AG04450 (cell line): ENCODE measurements around the gene IFNA2. TPM values are rescaled to one million over a fixed set of nuclear protein-coding genes. Genes with fewer than 3 reads are reported as not detected.
"Not testable (repeated sequence)": the region's sequence is repeated elsewhere in the genome, so short reads cannot be mapped to it uniquely, and the experiment has no call there.

Source experiments
- CTCF ChIA-PET: fragments of 300-600, 350-600 bp; formaldehyde crosslinking; extraction: SDS; loops from one replicate; lab custom pipeline; 2022; ENCODE audit warnings: antibody characterized with exemption, inconsistent platforms; lab: Charles Lee
- POLR2A ChIA-PET: fragments of 350-600 bp; formaldehyde crosslinking; extraction: SDS; loops from one replicate; lab custom pipeline; 2021; ENCODE audit warnings: antibody characterized with exemption, inconsistent platforms; lab: Yijun Ruan, JAX
- DNase-seq: peaks from one replicate; pipeline ENCODE4 v3.0.0-alpha.2; 2011; ENCODE audit warnings: low read depth, low spot score
- H3K27ac ChIP-seq: one replicate; pipeline ENCODE4 v1.5.1; 2012; ENCODE audit warnings: low read depth, low read length, control low read depth
- H3K27me3 ChIP-seq: one replicate; pipeline ENCODE4 v1.6.0; 2012; ENCODE audit warnings: low read length; ENCODE audit not compliant: control insufficient read depth, insufficient read depth
- H3K4me3 ChIP-seq: 2 replicates; pipeline ENCODE4 v1.5.1; 2011; ENCODE audit warnings: mild to moderate bottlenecking, low read depth, low read length, control low read depth
- H3K9me3 ChIP-seq: 2 replicates; pipeline ENCODE4 v1.5.1; 2012; ENCODE audit warnings: low read length; ENCODE audit not compliant: control insufficient read depth, insufficient read depth
- CTCF ChIP-seq: IDR thresholded peaks from 2 replicates; pipeline ENCODE4 v1.5.1; 2011; ENCODE audit warnings: low read depth, low read length, control low read depth, inconsistent platforms
- polyA plus RNA-seq: library from polyadenylated mRNA; depleted of rRNA; stranded (reverse); fragments of >200 nt; gene quantifications from 2 replicates; pipeline ENCODE4 v1.2.3, GENCODE V29; 2011

The IFNA2 gene
- polyA plus RNA-seq, 1 experiment = not detected

- ChIA-PET CTCF (interaction anchor here (1.0 to 4.4 kb wide), 2 partner anchors 10 to 14 kb away, joined by 3 to 17 read pairs; no protein-coding TSS in a partner anchor), POLR2A (no interaction called here)
- no peak for DNase-seq
- Histone ChIP-seq H3K27me3 (peaks cover 2% of the 10 kb centered on the region), H3K27ac (no peak overlapping the region), H3K9me3 (no peaks in the 10 kb centered on the region), H3K4me3 (no peak overlapping the region)
- no peak for TF ChIP-seq CTCF
Observed at GRCh38 chr9:21381448-21382339, 3.5 kb downstream of the IFNA2 start.

GRCh38 chr9:21371467-21371866, 13.7 kb downstream of the IFNA2 start:
- DNase-seq, H3K27me3 ChIP-seq, H3K9me3 ChIP-seq, H3K4me3 ChIP-seq, H3K27ac ChIP-seq, POLR2A ChIA-PET: not testable (repeated sequence)
- CTCF ChIA-PET = interaction anchor here (1.3 kb wide), 1 partner anchor 63 kb away, joined by 5 read pairs; no protein-coding TSS in a partner anchor

- DNase-seq = no peak
- no peak within 1 kb of the TSS for H3K27ac ChIP-seq
- H3K27me3 ChIP-seq = no peaks in the 10 kb centered on the region
- no peaks in the 10 kb centered on the region for H3K9me3 ChIP-seq
- no peak within 1 kb of the TSS for H3K4me3 ChIP-seq
- ChIA-PET POLR2A (no interaction called here), CTCF (interaction anchor here (1.0 kb wide), 1 partner anchor 66 kb away, joined by 3 read pairs; no protein-coding TSS in a partner anchor)
- TF ChIP-seq CTCF = no peak
Observed at GRCh38 chr9:21367957-21368356, 17.2 kb downstream of the IFNA2 start, which contains the start of gene IFNA13. TSS of gene IFNA13 (minus strand) at chr9:21368057. CDS start at chr9:21368010, 47 bp downstream.

GRCh38 chr9:21367169-21367568, 18.0 kb downstream of the IFNA2 start:
- H3K9me3 ChIP-seq, DNase-seq, POLR2A ChIA-PET, H3K4me3 ChIP-seq, H3K27ac ChIP-seq, CTCF ChIA-PET, H3K27me3 ChIP-seq: not testable (repeated sequence)

GRCh38 chr9:21362287-21362686, 22.9 kb downstream of the IFNA2 start:
- ChIA-PET POLR2A (no interaction called here), CTCF (no interaction called here)
- Histone ChIP-seq H3K27me3 (peaks cover 3% of the 10 kb centered on the region), H3K4me3 (no peak overlapping the region), H3K9me3 (no peaks in the 10 kb centered on the region), H3K27ac (no peak overlapping the region)
- no peak for DNase-seq
- no peak for TF ChIP-seq CTCF
